Mucosa of stomach (tissue), 1 donor: Measurements from ENCODE around the gene PML.

Experiments used
- H3K27me3 ChIP-seq: one replicate; pipeline ENCODE4 v1.7.0; 2013; ENCODE audit warnings: mild to moderate bottlenecking, low read length; ENCODE audit not compliant: control insufficient read depth, insufficient read depth
- H3K36me3 ChIP-seq: one replicate; pipeline ENCODE4 v1.7.0; 2013; ENCODE audit warnings: low read length; ENCODE audit not compliant: control insufficient read depth, insufficient read depth
- H3K4me1 ChIP-seq: one replicate; pipeline ENCODE4 v1.7.0; 2013; ENCODE audit warnings: mild to moderate bottlenecking, low read length; ENCODE audit not compliant: control insufficient read depth, insufficient read depth
- H3K4me3 ChIP-seq: one replicate; pipeline ENCODE4 v1.7.0; 2013; ENCODE audit warnings: low read length
- H3K9ac ChIP-seq: one replicate; pipeline ENCODE4 v1.7.0; 2013; ENCODE audit warnings: mild to moderate bottlenecking, low read length, moderate library complexity
- H3K9me3 ChIP-seq: one replicate; pipeline ENCODE4 v1.7.0; 2013; ENCODE audit warnings: mild to moderate bottlenecking, low read length, moderate library complexity; ENCODE audit not compliant: control insufficient read depth
- donor health status: Pancreatic carcinoma.

Gene PML

GRCh38 chr15:74006774-74007639 lies 12.5 kb downstream of the PML start:
- Histone ChIP-seq H3K27me3 (no peaks in the 10 kb centered on the region), H3K36me3 (no peaks in the 10 kb centered on the region), H3K9ac (no peak overlapping the region), H3K9me3 (no peaks in the 10 kb centered on the region), H3K4me1 (peaks cover 52% of the 10 kb centered on the region), H3K4me3 (no peak overlapping the region)

- Histone ChIP-seq H3K9me3 (no peaks in the 10 kb centered on the region), H3K4me3 (no peak overlapping the region), H3K36me3 (no peaks in the 10 kb centered on the region), H3K4me1 (peaks cover 57% of the 10 kb centered on the region), H3K27me3 (no peaks in the 10 kb centered on the region), H3K9ac (no peak overlapping the region)
These were observed 13.4 kb downstream of the PML start for GRCh38 chr15:74007820-74008371.

- H3K4me3 ChIP-seq, result no peak overlapping the region
- no peak overlapping the region for H3K9ac ChIP-seq
- H3K27me3 ChIP-seq, result no peaks in the 10 kb centered on the region
- no peaks in the 10 kb centered on the region for H3K36me3 ChIP-seq
- no peaks in the 10 kb centered on the region for H3K9me3 ChIP-seq
- peaks cover 57% of the 10 kb centered on the region for H3K4me1 ChIP-seq
These were observed 14.4 kb downstream of the PML start for GRCh38 chr15:74008901-74009300.

GRCh38 chr15:74010929-74011540 lies 16.5 kb downstream of the PML start:
- Histone ChIP-seq H3K36me3 (peaks cover 4% of the 10 kb centered on the region), H3K4me3 (no peak overlapping the region), H3K27me3 (no peaks in the 10 kb centered on the region), H3K9ac (peak overlapping the region; percentile 35), H3K9me3 (no peaks in the 10 kb centered on the region), H3K4me1 (peaks cover 64% of the 10 kb centered on the region)

GRCh38 chr15:74011610-74012009 lies 17.1 kb downstream of the PML start:
- Histone ChIP-seq H3K9me3 (no peaks in the 10 kb centered on the region), H3K36me3 (peaks cover 4% of the 10 kb centered on the region), H3K9ac (peak overlapping the region; percentile 35), H3K4me1 (peaks cover 61% of the 10 kb centered on the region), H3K4me3 (no peak overlapping the region), H3K27me3 (no peaks in the 10 kb centered on the region)

GRCh38 chr15:74013374-74013894 lies 18.9 kb downstream of the PML start:
- Histone ChIP-seq H3K4me1 (peaks cover 46% of the 10 kb centered on the region), H3K4me3 (no peak overlapping the region), H3K27me3 (no peaks in the 10 kb centered on the region), H3K36me3 (peaks cover 4% of the 10 kb centered on the region), H3K9me3 (no peaks in the 10 kb centered on the region), H3K9ac (no peak overlapping the region)

GRCh38 chr15:74019734-74020133 lies 25.2 kb downstream of the PML start:
- Histone ChIP-seq H3K27me3 (no peaks in the 10 kb centered on the region), H3K4me1 (peaks cover 4% of the 10 kb centered on the region), H3K9me3 (no peaks in the 10 kb centered on the region), H3K4me3 (no peak overlapping the region), H3K9ac (no peak overlapping the region), H3K36me3 (peaks cover 17% of the 10 kb centered on the region)

GRCh38 chr15:74022706-74023470 lies 28.4 kb downstream of the PML start:
- Histone ChIP-seq H3K27me3 (no peaks in the 10 kb centered on the region), H3K4me1 (no peaks in the 10 kb centered on the region), H3K36me3 (peaks cover 23% of the 10 kb centered on the region), H3K9me3 (no peaks in the 10 kb centered on the region), H3K9ac (no peak overlapping the region), H3K4me3 (no peak overlapping the region)

- Histone ChIP-seq H3K4me3 (no peak overlapping the region), H3K36me3 (peaks cover 23% of the 10 kb centered on the region), H3K9ac (no peak overlapping the region)
These were observed 30.2 kb downstream of the PML start for GRCh38 chr15:74024687-74025086.

GRCh38 chr15:74025436-74025835 lies 30.9 kb downstream of the PML start:
- Histone ChIP-seq H3K4me3 (no peak overlapping the region), H3K36me3 (peaks cover 23% of the 10 kb centered on the region), H3K9ac (no peak overlapping the region), H3K4me1 (no peaks in the 10 kb centered on the region), H3K9me3 (no peaks in the 10 kb centered on the region), H3K27me3 (no peaks in the 10 kb centered on the region)

More at GRCh38 chr15:74024687-74025086, 30.2 kb downstream of the PML start:
- Histone ChIP-seq H3K4me1 (no peaks in the 10 kb centered on the region), H3K27me3 (no peaks in the 10 kb centered on the region), H3K9me3 (no peaks in the 10 kb centered on the region)

GRCh38 chr15:74027688-74028087 lies 33.2 kb downstream of the PML start:
- Histone ChIP-seq H3K9ac (no peak overlapping the region), H3K9me3 (no peaks in the 10 kb centered on the region), H3K4me1 (no peaks in the 10 kb centered on the region), H3K4me3 (no peak overlapping the region), H3K27me3 (no peaks in the 10 kb centered on the region), H3K36me3 (peaks cover 24% of the 10 kb centered on the region)
